ENCODE data around the gene SLC43A2. TPM values are rescaled to one million over a fixed set of nuclear protein-coding genes. Genes with fewer than 3 reads are reported as not detected.
"Not testable (repeated sequence)": the region's sequence is repeated elsewhere in the genome, so short reads cannot be mapped to it uniquely, and the experiment has no call there.

Gene SLC43A2
- total and polyA plus RNA-seq, 4 donors, result 27.0 to 125 (median 68.6) TPM

DNA sequence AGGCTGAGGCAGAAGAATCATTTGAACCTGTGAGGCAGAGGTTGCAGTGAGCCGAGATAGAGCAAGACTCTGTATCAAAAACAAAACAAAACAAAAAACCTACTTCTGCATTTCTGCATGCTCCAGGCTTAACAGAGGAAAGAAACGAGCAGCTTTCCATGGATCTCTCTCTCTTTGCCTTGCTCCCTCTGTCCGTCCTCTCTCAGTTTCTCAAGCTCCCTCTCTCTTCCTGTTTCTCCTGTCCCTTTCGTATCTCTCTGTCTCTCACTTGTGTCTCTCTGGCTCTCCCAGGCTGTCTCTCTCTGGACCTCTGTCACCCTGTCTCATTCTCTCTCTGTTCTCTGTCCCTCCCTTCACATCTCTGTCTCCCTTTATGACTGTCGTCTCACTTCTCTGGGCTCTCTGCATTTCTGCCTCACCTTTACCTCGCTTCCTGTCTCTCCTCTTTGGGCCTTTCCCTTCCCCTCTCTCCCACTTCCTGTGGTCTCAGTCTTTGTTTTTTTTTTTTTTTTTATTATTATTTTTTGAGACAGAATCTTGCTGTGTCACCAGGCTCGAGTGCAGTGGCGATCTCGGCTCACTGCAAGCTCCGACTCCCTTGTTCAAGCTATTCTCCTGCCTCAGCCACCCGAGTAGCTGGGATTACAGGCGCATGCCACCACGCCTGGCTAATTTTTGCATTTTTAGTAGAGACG is 62.0 kb downstream of the SLC43A2 start:
- Histone ChIP-seq H3K9ac (ENCODE audit: insufficient read depth in 1 of 2, low read length in 2 of 2) (no peak overlapping the region), H3K4me1 (ENCODE audit: control insufficient read depth in 5 of 5, insufficient read depth in 5 of 5, low read length in 5 of 5) (peaks cover 0 to 7% (median 2%) of the 10 kb centered on the region in 5 donors), H3K27ac (ENCODE audit: low read depth in 1 of 2, low read length in 1 of 2) (no peak overlapping the region), H3K27me3 (ENCODE audit: control insufficient read depth in 3 of 3, insufficient read depth in 3 of 3, low read length in 2 of 3) (no peaks in the 10 kb centered on the region), H3K36me3 (ENCODE audit: control insufficient read depth in 4 of 4, insufficient read depth in 4 of 4, low read length in 4 of 4) (no peaks in the 10 kb centered on the region), H3K9me3 (ENCODE audit: control insufficient read depth in 4 of 4, insufficient read depth in 3 of 4, low read length in 3 of 4) (no peaks in the 10 kb centered on the region), H3K4me3 (no peak overlapping the region)
- DNase-seq, result no peak
- no peak for ATAC-seq (ENCODE audit: insufficient read depth, low FRiP score)
- TF ChIP-seq, protein P1, sequence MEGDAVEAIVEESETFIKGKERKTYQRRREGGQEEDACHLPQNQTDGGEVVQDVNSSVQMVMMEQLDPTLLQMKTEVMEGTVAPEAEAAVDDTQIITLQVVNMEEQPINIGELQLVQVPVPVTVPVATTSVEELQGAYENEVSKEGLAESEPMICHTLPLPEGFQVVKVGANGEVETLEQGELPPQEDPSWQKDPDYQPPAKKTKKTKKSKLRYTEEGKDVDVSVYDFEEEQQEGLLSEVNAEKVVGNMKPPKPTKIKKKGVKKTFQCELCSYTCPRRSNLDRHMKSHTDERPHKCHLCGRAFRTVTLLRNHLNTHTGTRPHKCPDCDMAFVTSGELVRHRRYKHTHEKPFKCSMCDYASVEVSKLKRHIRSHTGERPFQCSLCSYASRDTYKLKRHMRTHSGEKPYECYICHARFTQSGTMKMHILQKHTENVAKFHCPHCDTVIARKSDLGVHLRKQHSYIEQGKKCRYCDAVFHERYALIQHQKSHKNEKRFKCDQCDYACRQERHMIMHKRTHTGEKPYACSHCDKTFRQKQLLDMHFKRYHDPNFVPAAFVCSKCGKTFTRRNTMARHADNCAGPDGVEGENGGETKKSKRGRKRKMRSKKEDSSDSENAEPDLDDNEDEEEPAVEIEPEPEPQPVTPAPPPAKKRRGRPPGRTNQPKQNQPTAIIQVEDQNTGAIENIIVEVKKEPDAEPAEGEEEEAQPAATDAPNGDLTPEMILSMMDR (IDR thresholded peaks at IDR 0.05; ENCODE audit: control extremely low read depth, extremely low read depth), result no peak
- 41 to 55% methylated on average over 14 of the region's 14 CpGs for WGBS, 2 donors

DNA sequence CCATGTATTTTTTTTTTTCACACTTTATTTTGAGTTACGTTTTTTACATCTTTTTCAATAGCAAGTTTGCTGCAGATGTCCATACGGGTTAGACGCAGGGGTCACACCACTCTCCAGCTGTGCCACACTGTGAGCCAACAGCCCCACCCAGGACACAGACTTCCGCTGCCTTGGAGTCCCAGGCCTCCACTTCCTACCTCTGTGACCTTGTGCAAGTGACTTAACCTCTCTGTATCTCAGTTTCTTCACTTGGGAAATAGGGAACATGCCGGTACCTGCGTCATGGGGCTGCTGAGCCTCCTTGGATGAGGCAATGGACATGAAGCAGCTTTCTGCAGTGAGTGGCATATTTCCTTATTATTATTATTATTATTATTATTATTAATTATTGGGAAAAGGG is 62.8 kb downstream of the SLC43A2 start:
- TF ChIP-seq, protein P1 (IDR thresholded peaks at IDR 0.05; ENCODE audit: control extremely low read depth, extremely low read depth), result no peak
- DNase-seq (no peak), ATAC-seq (ENCODE audit: insufficient read depth, low FRiP score) (no peak)
- H3K27me3 ChIP-seq (ENCODE audit: control insufficient read depth in 3 of 3, insufficient read depth in 3 of 3, low read length in 2 of 3), result no peaks in the 10 kb centered on the region
- no peaks in the 10 kb centered on the region for H3K36me3 ChIP-seq (ENCODE audit: control insufficient read depth in 4 of 4, insufficient read depth in 4 of 4, low read length in 4 of 4)
- H3K4me3 ChIP-seq, result no peak overlapping the region
- WGBS, 2 donors, result 55 to 58% methylated on average over 6 of the region's 6 CpGs
- H3K4me1 ChIP-seq (ENCODE audit: control insufficient read depth in 5 of 5, insufficient read depth in 5 of 5, low read length in 5 of 5), result peaks cover 4 to 13% (median 9%) of the 10 kb centered on the region in 5 donors
- H3K9ac ChIP-seq (ENCODE audit: insufficient read depth in 1 of 2, low read length in 2 of 2), result no peak overlapping the region
- no peaks in the 10 kb centered on the region for H3K9me3 ChIP-seq (ENCODE audit: control insufficient read depth in 4 of 4, insufficient read depth in 3 of 4, low read length in 3 of 4)
- no peak overlapping the region for H3K27ac ChIP-seq (ENCODE audit: low read depth in 1 of 2, low read length in 1 of 2)

DNA sequence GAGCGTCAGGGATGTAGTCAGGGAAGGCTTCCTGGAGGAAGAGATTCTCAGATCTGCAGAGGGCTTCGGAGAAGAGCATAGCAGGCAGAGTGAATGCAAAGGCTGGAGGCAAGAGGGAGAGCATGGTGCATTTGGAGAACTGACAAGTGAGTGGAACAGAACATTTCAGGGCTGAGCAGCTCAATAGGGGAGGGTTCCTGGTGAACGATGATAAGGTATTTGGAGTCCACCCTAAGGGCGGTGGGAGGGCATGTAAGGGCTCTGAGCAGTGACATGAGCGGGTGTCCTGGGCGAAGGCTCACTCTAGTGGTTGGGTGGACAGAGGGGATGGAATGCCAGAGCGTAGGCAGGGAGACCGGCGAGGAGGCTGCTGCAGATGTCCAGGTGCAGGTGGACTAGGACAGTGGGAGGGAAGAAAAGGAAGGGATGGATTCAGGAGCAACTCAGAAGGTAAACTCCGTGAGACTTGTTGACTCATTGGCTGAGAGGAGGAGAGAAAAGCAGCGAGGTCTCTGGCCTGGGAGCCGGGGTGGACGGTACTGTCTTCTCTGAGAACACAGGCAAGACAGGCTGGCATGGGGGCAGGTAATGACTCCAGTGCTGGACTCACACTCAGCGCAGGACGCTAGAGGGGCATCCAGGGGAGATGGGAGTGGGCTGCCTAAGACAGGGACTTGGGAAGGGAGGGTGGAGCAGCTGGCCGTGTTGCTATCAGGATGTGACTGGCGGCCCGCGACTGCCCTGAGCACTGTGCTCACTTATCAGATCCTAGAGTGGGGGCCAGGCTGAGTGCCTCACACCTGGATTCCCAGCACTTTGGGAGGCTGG is 64.6 kb downstream of the SLC43A2 start:
- TF ChIP-seq, protein P1 (IDR thresholded peaks at IDR 0.05; ENCODE audit: control extremely low read depth, extremely low read depth), result no peak
- Histone ChIP-seq H3K27me3 (ENCODE audit: control insufficient read depth in 3 of 3, insufficient read depth in 3 of 3, low read length in 2 of 3) (no peaks in the 10 kb centered on the region), H3K4me3 (no peak overlapping the region), H3K36me3 (ENCODE audit: control insufficient read depth in 4 of 4, insufficient read depth in 4 of 4, low read length in 4 of 4) (peaks cover 0 to 2% (median 0%) of the 10 kb centered on the region in 4 donors), H3K27ac (ENCODE audit: low read depth in 1 of 2, low read length in 1 of 2) (no peak overlapping the region), H3K4me1 (ENCODE audit: control insufficient read depth in 5 of 5, insufficient read depth in 5 of 5, low read length in 5 of 5) (peaks cover 6 to 23% (median 13%) of the 10 kb centered on the region in 5 donors), H3K9me3 (ENCODE audit: control insufficient read depth in 4 of 4, insufficient read depth in 3 of 4, low read length in 3 of 4) (no peaks in the 10 kb centered on the region), H3K9ac (ENCODE audit: insufficient read depth in 1 of 2, low read length in 2 of 2) (no peak overlapping the region)
- 73 to 80% methylated on average over 19 of the region's 19 CpGs for WGBS, 2 donors
- DNase-seq (no peak), ATAC-seq (ENCODE audit: insufficient read depth, low FRiP score) (no peak)

DNA sequence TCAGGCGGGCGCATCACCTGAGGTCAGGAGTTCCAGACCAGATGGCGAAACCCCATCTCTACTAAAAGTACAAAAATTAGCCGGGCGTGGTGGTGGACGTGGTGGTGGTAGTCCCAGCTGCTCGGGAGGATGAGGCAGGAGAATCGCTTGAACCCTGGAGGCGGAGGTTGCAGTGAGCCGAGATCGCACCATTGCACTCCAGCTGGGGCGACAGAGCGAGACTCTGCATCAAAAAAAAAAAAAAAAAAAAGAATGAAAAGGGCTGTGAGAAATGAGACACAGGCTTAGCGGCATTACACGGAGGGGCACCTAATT is 65.2 kb downstream of the SLC43A2 start:
- not testable (repeated sequence) for DNase-seq; H3K9ac ChIP-seq (ENCODE audit: insufficient read depth in 1 of 2, low read length in 2 of 2); H3K27me3 ChIP-seq (ENCODE audit: control insufficient read depth in 3 of 3, insufficient read depth in 3 of 3, low read length in 2 of 3); H3K27ac ChIP-seq (ENCODE audit: low read depth in 1 of 2, low read length in 1 of 2); H3K36me3 ChIP-seq (ENCODE audit: control insufficient read depth in 4 of 4, insufficient read depth in 4 of 4, low read length in 4 of 4); H3K4me3 ChIP-seq; ATAC-seq (ENCODE audit: insufficient read depth, low FRiP score); H3K9me3 ChIP-seq (ENCODE audit: control insufficient read depth in 4 of 4, insufficient read depth in 3 of 4, low read length in 3 of 4)
- 85 to 86% methylated on average over 15 of the region's 15 CpGs for WGBS, 2 donors
- H3K4me1 ChIP-seq (ENCODE audit: control insufficient read depth in 5 of 5, insufficient read depth in 5 of 5, low read length in 5 of 5), result peaks cover 6 to 23% (median 13%) of the 10 kb centered on the region in 5 donors
